Lung microvascular endothelial cell (primary cell): Measurements from ENCODE around the gene KIF3B. TPM values are rescaled to one million over a fixed set of nuclear protein-coding genes. Genes with fewer than 3 reads are reported as not detected.
"Not testable (repeated sequence)": the region's sequence is repeated elsewhere in the genome, so short reads cannot be mapped to it uniquely, and the experiment has no call there.

Experiments
- DNase-seq, 2 donors: peaks; one replicate each; pipeline versions ENCODE4 v3.0.0 to v3.0.0-alpha.2; 2010; ENCODE audit warnings: low read depth in 2 of 2
- total RNA-seq: library from RNA; depleted of rRNA; stranded (reverse); fragments of >200 nt; gene quantifications from 2 replicates; pipeline ENCODE4 v1.2.1, GENCODE V29; 2014

The KIF3B gene
- total RNA-seq, 1 donor from 2014 or later: 22.6 TPM

DNA sequence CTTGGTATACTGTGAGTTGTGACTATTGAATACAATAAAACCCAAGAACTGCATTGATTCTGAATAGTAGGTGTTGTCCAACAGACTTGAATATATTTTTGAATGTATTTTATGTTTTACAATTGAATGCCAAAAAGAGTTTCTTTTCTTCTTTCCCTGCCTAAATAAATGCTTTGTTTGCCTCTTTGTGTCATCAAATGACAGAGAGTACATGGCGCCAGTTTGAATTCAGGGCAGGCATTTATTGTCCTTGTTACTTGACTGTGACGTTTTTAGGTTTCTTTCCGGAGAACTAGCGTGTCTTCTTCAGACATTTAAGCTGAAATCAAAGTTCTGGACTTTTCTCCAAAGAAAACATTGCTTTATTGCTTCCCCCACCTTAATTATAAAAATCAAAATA, 16.6 kb downstream of the KIF3B start:
- DNase-seq: no peak

DNA sequence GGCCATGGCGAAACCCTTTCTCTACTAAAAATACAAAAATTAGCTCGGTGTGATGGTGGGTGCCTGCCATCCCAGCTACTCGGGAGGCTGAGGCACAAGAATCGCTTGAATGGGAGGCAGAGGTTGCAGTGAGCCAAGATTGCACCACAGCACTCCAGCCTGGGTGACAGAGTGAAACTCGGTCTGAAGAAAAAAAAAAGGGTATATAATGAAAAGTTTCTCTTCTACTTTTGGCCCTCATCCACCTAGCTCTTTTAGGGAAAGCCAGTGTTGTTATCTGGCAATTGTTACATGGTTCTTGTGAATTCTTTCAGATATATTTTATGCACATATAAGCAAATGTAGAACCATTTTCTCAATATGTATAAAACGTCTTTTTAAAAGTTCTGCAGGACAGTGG, 19.0 kb downstream of the KIF3B start:
- DNase-seq: no peak

DNA sequence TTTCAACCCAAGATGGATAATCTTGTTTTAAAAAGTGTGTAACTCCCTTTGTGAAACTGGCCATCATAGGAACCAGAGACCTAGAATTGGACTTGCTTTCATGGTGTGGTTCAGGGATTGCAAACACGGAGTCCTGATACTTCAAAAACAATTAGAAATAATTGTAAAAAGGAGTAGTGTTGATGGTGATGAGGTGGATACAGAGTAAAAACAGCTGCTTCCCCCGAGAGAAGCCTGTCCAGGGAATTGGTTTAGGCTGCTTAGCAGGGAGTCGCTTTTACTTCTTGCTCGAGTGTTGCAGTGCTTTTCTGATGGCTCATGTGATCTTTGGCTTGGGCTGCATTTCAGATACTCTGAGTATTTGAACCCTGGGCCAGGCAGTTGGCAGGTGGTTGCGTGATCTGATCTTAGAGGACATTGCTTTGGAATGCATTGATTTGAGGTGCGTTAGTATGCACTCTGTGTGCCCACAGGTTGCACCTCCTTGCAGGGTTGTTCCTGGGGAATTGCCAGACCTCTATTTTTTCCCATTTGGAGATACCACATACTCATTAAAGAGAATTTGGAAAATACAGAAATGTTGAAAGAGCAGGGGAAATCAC, 19.5 kb downstream of the KIF3B start:
- no peak for DNase-seq

GRCh38 chr20:32297439-32297838, 20.0 kb downstream of the KIF3B start:
- DNase-seq: no peak

DNA sequence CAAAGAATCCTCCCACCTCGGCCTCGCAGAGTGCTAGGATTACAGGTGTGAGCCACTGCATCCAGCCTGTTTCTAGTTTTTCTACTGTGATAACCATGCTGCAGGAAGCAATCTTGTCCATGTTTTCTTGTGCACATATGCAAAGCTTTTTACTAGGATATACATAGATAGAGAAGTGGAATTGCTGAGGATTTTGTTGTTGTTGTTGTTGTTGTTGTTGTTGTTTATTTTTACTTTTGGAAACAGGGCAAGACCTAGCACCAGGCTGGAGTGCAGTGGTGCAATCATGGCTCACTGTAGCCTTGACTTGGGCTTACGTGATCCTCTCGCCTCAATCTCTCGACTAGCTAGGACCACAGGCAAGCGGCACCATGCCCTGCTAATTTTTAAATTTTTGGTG, 23.2 kb downstream of the KIF3B start:
- DNase-seq: no peak

- DNase-seq: no peak
These were observed 24.5 kb downstream of the KIF3B start for GRCh38 chr20:32301719-32302506.

DNA sequence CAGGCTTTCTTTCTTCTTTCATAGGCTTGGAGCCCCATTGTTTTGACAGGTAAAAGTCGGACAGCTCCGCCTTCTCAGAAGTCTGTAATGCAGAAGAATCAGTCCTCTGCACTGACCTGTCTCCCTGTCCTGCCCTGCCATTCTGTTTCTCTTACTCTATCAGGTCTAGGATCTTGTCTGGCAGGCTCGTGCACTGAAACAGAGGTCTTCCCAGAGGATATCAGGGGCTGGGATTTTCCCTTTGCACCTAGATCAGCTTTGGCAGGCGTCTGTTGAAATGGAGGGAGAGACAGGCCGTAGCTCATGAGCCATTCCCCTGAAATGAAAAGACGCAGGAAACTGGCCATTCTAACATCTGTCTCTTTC, 25.0 kb downstream of the KIF3B start:
- peak in 1 of 2 donors; percentile 36 for DNase-seq

GRCh38 chr20:32304131-32304746, 26.8 kb downstream of the KIF3B start:
- DNase-seq: peak; percentile 8 to 17

GRCh38 chr20:32312718-32313424, 35.4 kb downstream of the KIF3B start:
- DNase-seq: no peak

DNA sequence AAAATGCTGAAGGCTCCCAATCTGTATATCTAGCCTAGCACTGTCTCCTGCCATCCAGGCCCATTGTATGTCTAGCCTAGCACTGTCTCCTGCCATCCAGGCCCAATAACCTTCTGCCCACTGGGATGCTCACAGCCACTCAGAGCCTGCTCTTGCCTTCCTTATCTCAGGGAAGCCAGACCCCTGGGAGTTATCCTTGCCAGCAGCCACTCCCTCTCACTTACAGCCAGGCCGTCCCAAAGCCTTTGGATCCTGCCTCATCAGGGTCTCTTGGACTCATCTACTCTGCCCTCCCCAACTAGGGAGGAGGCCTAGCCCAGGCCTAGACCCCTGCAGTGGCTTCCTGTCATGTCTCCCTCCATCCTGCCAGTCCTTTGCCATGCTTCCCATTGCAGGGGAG, 37.3 kb downstream of the KIF3B start:
- no peak for DNase-seq

GRCh38 chr20:32315399-32315798, 37.9 kb downstream of the KIF3B start:
- no peak for DNase-seq

DNA sequence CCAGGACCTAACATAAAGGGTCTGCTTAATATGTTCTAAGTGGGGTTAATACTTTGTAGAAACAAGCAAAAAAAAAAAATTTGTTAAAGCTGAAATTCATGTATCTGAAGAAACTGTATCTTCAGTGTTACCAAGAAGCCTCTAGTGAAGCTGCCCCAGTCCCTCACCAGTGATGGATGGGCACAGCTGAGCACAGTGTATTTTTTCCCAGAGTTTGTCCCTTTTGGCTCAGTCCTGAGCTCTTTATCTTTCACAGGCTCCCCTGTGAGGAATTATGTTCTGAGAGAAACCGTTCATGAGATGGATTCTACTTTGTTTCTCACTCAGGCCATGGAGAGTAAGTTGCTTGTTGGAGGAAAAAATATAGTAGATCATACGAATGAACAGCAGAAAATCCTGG, 38.4 kb downstream of the KIF3B start:
- DNase-seq: no peak

GRCh38 chr20:32316667-32317066, 39.2 kb downstream of the KIF3B start:
- DNase-seq: no peak

DNA sequence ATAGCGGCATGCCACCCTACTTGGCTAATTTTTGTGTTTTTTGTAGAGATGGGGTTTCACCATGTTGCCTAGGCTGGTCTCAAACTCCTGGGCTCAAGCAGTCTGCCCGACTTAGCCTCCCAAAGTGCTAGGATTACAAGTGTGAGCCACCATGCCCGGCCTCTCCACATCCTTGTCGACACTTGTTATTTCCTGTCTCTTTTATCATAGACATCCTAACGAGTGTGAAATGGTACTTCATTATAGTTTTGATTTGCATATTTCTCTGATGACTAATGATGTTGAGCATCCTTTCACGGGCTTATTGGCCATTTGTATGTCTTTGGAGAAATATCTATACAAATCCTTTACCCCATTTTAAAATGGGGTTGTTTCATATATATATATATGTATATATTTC, 41.6 kb downstream of the KIF3B start:
- no peak for DNase-seq

- no peak for DNase-seq
These were observed 42.9 kb downstream of the KIF3B start for GRCh38 chr20:32320305-32320704.

GRCh38 chr20:32321390-32321789, 43.9 kb downstream of the KIF3B start:
- no peak for DNase-seq

DNA sequence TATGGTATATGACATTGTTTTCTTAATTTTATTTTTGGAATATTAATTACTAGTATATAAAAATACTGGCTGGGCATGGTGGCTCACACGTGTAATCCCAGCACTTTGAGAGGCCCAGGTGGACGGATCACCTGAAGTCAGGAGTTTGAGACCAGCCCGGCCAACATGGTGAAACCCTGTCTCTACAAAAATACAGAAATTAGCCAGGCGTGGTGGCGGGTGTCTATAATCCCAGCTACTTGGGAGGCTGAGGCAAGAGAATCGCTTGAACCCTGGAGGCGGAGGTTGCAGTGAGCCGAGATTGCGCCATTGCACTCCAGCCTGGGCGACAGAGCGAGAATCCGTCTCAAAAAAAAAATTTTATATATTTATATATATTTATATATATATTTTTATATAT, 44.8 kb downstream of the KIF3B start:
- not testable (repeated sequence) for DNase-seq

GRCh38 chr20:32323761-32324160, 46.3 kb downstream of the KIF3B start:
- not testable (repeated sequence) for DNase-seq

DNA sequence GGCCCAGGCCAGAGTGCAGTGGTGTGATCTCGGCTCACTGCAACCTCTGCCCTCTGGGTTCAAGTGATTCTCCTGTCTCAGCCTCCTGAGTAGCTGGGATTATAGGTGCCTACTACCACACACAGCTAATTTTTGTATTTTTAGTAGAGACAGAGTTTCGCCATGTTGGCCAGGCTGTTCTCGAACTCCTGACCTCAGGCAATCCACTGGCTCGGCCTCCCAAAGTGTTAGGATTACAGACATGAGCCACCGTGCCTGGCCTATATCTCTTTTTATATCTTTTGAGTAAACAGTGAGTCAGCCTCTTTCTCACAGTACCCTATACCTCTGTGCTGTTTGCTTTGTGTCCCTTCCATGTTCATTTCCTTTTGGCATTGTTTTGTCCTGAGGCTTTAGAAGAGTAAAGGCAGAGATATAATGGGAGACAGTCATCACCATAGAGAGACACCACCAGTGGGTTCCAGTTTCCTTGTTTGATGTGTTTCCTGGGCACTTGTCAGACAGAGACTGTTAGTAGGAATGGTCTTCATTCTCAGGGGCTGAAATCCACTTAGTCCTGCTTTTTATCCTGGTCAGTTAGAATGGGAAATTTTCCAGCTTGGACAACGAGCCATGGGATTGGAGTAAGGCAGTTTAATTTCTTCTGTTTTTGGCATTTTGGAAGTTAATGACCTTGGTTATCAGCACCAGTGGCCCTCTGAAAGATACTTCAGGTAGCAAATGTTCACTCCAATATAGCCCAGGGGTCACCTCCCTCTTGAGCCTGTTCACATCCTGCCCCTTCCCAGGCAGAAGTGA, 48.5 kb downstream of the KIF3B start:
- DNase-seq: peak; percentile 86 to 93

- DNase-seq: peak in 1 of 2 donors; percentile 41
These were observed 49.0 kb downstream of the KIF3B start for GRCh38 chr20:32326504-32326845.

DNA sequence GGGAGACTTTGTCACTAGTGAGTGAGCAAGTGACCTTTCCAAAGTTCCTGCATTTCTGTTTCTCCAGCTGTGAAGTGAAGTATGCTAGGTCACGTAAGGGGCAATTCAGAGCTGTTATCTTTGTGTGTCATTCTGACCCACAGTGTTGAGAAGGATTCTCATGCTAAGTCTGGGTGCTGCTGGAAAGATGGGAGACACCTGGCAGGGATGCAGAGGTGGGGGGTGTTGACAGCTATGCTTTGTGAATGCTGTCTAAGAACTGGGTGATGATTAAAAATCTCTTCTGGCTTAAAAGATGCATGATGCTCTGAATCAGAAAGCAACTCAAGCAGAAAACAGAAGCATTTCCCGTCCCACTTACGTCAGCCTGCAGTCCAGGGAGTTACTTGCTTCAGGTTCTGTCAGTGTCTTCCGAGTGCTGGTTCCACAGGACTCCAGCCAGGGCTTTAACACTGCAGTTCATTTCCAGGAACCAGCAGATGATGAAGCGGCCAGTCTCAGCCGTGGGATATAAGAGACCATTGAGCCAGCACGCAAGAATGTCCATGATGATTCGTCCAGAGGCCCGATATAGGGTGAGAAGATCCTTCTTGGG, 49.7 kb downstream of the KIF3B start:
- peak; percentile 25 to 35 for DNase-seq
